ENCODE data around the gene BATF2.

- TF ChIP-seq CTCF (IDR thresholded peaks at IDR 0.05; ENCODE audit: low read length) (no peak), EZH2phosphoT487 (IDR thresholded peaks at IDR 0.05; ENCODE audit: low read length) (no peak)
These were observed 35.4 kb upstream of the BATF2 start for GRCh38 chr11:65032216-65032615.

All from MM.1S (cell line).